Transverse colon (tissue), 4 donors: Measurements from ENCODE around the gene YWHAG.

ENCODE experiments used
- POLR2A ChIP-seq: fragments of 450-650 bp; IDR thresholded peaks from one replicate; pipeline ENCODE4 v1.6.1; 2016; ENCODE audit warnings: antibody characterized with exemption, mild to moderate bottlenecking, moderate library complexity
- POLR2AphosphoS5 ChIP-seq, 3 donors: sonication (generic); formaldehyde crosslinking; IDR thresholded peaks; one replicate each; pipeline ENCODE4 v1.6.1; 2016; ENCODE audit warnings: antibody characterized with exemption in 3 of 3
- TF ChIP-seq, protein P1 (sequence below), 5 experiments: fragments of 200-600 bp in 3 of 5; fragments of 450-650 bp in 2 of 5; sonication (generic) in 3 of 5; IDR thresholded peaks; 1 replicate in 2 of 5; 2 replicates in 3 of 5; pipeline ENCODE4 v1.5.1; 2016 to 2017; ENCODE audit warnings: antibody characterized with exemption in 5 of 5, inconsistent platforms in 3 of 5, mild to moderate bottlenecking in 2 of 5, moderate library complexity in 1 of 5

DNA sequence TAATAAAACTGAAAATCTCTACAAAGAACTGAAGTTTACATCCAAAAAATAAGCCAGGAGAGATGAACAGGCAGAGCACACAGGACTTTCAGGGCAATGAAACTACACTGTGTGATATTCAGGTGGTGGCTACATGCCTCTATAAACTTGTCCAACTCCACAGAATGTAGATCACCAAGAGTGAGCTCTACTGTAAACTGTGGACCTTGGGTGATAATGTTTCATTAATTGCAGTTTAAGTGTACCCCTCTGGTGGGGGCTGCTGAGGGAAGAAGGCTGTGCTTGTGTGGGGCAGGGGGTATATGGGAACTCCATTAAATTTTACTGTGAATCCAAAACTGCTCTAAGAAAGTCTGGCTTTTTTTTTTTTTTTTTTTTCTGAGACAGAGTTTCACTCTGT lies 22.7 kb downstream of the YWHAG start:
- TF ChIP-seq, protein P1, sequence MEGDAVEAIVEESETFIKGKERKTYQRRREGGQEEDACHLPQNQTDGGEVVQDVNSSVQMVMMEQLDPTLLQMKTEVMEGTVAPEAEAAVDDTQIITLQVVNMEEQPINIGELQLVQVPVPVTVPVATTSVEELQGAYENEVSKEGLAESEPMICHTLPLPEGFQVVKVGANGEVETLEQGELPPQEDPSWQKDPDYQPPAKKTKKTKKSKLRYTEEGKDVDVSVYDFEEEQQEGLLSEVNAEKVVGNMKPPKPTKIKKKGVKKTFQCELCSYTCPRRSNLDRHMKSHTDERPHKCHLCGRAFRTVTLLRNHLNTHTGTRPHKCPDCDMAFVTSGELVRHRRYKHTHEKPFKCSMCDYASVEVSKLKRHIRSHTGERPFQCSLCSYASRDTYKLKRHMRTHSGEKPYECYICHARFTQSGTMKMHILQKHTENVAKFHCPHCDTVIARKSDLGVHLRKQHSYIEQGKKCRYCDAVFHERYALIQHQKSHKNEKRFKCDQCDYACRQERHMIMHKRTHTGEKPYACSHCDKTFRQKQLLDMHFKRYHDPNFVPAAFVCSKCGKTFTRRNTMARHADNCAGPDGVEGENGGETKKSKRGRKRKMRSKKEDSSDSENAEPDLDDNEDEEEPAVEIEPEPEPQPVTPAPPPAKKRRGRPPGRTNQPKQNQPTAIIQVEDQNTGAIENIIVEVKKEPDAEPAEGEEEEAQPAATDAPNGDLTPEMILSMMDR (IDR thresholded peaks at IDR 0.05), result no peak
- no peak for TF ChIP-seq POLR2AphosphoS5 (IDR thresholded peaks at IDR 0.05)
- TF ChIP-seq POLR2A, result no peak
